ENCODE data around the gene PNMA6E.

DNA sequence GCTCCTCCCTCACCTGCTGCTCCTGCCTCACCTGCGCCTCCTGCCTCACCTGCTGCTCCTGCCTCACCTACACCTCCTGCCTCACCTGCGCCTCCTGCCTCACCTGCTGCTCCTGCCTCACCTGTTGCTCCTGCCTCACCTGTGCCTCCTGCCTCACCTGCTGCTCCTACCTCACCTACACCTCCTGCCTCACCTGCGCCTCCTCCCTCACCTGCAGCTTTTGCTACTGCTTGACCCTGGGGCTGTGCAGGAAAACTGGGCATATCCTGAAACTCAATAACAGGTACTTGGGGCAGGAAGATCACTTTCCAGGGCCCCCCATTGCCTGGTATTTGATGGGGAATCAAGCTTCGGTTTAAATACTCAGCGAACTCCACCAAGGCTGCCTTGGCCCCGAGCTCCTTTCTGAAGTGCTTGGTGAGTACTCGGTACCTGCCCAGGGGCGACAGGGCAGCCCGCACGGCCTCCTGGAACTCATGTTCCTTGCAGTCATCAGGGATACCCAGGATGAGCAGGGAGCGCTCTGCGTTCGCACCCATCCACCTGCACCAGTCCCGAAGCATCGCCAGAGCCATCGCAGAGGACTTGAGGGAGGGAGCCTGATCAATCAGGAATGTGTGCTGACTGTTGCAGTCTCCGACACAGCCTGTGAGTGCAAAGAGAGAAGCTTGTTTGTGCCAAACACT, 2.7 kb downstream of the PNMA6E start:
- TF ChIP-seq CTCF (IDR thresholded peaks at IDR 0.05): no peak
- no peak for TF ChIP-seq POLR2AphosphoS5 (IDR thresholded peaks at IDR 0.05; ENCODE audit: insufficient read depth in 1 of 2, low read depth in 1 of 2)
- TF ChIP-seq POLR2A (IDR thresholded peaks at IDR 0.05): no peak

Data from vagina (tissue), 2 donors.